GM18951 (cell line): ENCODE results near the gene OSBPL3.

Source experiments
- POLR2A ChIP-seq: IDR thresholded peaks from 4 replicates; pipeline ENCODE4 v1.6.1; 2011; ENCODE audit warnings: mild to moderate bottlenecking; ENCODE audit not compliant: insufficient read length, insufficient read depth; ENCODE audit errors: extremely low read depth
- in situ Hi-C: fragments of 300-500 bp; cut with MboI; formaldehyde crosslinking; loops from one replicate; pipeline ENCODE4 v1.12.0; 2022; ENCODE audit warnings: low sequenced_read_pairs, mixed read lengths, inconsistent platforms; ENCODE audit not compliant: unreplicated experiment

OSBPL3 gene

GRCh38 chr7:24936121-24936824 is 43.7 kb downstream of the OSBPL3 start:
- TF ChIP-seq POLR2A: no peak
- in situ Hi-C loops: no loop called here

DNA sequence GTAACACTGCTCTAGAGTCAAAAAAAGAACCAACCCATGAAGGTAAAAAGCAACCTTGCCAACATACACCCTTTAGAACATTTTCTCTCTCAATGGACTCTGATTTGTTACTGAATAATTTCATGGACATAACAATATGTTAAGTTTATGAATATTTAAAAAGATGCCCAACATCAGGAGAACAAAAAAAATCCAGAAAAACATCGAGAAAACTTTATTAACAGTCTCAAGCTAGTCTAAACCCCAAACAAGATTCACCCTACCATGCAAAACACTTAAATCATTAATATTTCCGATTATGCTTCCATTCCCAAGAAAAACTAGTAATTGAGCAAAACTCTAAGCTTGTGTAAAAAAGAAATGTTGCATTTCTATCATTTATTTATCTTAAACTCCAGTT is 46.7 kb downstream of the OSBPL3 start:
- no peak for TF ChIP-seq POLR2A
- in situ Hi-C loops: no loop called here

DNA sequence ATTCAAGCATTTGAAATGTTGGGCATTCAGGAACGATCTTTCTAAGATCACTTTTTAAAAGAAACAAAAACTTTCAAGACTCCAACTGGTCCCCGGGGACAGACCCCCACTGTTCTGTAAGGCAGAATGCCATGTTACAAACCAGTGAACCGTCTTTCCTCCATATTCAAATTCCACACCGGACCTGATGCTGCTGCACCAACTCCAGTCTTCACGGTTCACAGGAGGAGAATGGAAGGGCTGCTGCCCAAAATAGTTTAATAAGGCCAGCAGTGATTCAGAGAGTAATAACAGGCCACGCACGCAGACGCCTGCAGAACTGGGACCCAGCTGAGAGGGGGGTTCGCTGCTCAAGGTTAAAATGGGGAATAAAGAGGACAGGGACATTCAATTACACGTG is 47.2 kb downstream of the OSBPL3 start:
- in situ Hi-C loops: no loop called here
- TF ChIP-seq POLR2A: no peak

GRCh38 chr7:24932389-24932788 is 47.6 kb downstream of the OSBPL3 start:
- in situ Hi-C loops: no loop called here
- no peak for TF ChIP-seq POLR2A

GRCh38 chr7:24931844-24932243 is 48.1 kb downstream of the OSBPL3 start:
- no peak for TF ChIP-seq POLR2A

DNA sequence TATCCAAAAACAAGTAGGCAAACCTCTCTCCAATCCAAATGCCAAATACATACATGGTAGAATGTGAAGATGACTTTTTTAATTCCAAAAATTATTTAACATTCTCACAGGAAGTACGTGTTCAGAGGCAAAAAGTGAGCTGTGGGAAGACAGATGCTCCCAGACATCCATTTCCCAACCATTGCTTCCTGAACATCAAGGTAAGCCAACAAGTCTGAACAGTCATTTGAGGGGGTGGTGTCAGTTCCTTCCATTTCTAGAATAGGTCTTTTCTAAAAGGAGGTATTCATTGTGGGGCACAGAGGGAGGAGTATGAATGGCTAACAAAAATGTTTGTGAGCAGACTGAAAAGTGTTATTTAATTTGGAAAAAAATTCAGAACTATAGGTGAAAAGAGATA is 49.1 kb downstream of the OSBPL3 start:
- no peak for TF ChIP-seq POLR2A
- in situ Hi-C loops: no loop called here

More at GRCh38 chr7:24931844-24932243, 48.1 kb downstream of the OSBPL3 start:
- in situ Hi-C loops: no loop called here

DNA sequence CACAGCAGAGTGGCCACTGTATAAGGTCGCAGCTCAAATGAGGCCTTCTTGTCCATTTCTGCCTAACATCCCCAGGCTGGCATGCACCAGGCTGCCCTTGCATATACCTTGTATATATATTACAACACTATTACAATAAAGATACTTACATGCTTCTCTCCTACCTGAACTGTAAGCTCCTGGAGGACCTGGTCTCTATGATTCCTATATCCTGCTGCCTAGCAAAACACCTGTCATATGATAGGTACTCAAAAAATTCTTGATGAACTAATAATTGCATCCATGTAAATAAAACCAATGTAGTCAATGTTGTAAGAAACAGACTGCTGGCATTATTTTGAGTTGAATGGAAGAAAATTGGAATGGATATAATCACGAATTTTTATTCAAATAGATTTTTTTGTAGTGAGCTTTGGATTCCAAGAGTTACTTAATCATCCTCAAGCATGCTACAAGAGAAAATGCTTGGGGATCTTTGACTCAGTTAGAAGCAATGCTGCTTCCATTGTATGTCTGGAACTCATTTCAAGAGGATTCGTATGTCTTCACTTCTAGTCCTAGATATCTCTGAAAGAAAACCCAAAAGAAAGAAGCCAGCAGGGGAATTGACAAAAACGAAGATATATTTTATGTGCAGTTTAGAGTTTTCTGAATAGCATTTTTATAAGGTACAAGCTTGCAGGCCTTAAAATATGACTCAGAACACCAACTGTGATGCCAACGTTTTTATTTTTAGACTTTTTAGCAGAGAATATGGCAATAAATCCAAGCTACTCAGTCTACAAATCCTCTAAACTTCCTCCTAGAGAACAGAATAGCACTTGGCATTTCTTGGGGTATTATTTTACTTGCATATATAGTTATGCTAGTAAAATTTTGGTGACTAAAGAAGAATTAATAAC is 53.1 kb downstream of the OSBPL3 start:
- in situ Hi-C loops: no loop called here
- no peak for TF ChIP-seq POLR2A

GRCh38 chr7:24924375-24924774 is 55.6 kb downstream of the OSBPL3 start:
- TF ChIP-seq POLR2A: no peak
- in situ Hi-C loops: no loop called here

GRCh38 chr7:24923172-24923865 is 56.7 kb downstream of the OSBPL3 start:
- in situ Hi-C loops: no loop called here
- TF ChIP-seq POLR2A: no peak

DNA sequence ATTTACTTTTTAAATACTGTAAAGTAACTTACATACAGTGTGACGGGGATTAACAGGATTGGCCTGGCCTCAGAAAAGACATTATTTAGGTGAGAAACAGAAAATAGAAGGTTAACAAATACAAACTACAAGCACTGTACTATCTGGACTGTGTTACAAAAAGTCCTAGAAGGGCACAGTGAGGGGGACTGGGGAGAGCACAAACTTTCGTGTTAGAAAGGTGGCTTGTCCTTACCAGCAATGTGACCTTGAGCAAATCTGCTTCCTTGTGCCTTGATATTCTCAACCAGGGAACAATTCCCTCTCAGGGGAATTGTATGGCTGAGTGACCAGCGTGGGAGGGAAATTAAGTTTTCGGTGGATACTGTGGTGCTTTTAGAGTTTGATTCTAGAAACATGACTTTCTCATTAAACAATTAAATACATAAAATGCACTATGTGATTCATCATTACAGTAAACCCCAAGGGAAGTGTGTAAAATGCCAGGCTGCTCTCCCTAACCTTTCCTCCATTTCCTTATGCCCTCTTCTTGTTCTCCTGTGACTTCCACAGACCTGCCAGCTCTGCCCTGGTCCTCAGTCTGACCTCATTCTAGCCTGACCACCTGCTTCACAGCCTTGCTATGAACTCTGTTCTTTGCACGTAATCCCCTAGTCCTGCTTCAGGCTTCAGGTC is 57.7 kb downstream of the OSBPL3 start:
- no peak for TF ChIP-seq POLR2A
- in situ Hi-C loops: no loop called here

GRCh38 chr7:24921362-24921679 is 58.7 kb downstream of the OSBPL3 start:
- in situ Hi-C loops: no loop called here
- no peak for TF ChIP-seq POLR2A

DNA sequence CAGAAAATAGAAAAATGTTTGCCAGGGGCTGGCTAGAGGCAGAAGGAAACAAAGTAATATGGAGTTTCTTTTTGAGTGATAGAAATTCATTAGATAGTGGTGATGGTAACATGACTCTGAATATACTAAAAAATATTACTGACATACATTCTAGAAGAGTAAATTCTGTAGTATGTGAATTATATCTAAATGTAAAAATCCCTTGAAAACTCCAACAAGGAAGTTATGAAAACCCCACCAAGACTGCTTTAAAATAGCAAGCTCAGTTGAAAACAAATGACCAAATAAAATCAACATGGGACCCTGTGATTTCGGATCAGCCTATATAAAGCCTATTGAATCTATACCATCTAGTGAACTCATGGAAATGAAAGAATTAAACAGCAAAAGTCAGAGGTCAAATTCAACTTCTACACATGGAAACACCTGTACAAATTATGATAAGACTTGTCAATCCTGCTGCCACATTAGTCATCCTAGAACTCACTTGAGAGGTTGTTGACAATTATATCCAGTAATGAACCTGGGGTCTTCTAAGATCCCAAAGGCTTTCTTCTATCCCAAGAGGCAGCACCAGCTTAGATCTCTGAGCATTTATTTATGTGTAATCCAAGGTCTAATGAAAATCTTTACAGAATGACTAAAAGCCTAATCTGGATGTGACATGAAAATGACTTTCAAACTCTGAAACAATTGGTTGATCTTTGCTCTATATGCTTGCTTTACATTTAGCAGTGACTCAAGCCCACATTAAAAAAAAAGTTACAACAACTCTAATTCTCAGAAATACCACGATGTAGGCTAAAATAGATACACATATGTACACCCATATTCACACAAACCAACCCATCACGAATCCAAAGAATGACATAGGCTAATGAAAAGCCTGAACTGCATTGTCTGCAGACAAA is 59.3 kb downstream of the OSBPL3 start:
- no peak for TF ChIP-seq POLR2A
- in situ Hi-C loops: no loop called here
